ENCODE measurements around the gene PYGB.

GRCh38 chr20:25293910-25294458 lies 46.1 kb downstream of the PYGB start:
- TF ChIP-seq CTCF (IDR thresholded peaks at IDR 0.05), result no peak
- TF ChIP-seq EZH2 (IDR thresholded peaks at IDR 0.05; ENCODE audit: borderline replicate concordance, insufficient read depth, low read depth, low read length, poor library complexity, severe bottlenecking), result no peak

Data from B cell (primary cell).